NOMO-1 treated with DMSO at 0.1 percent for 48 hours (cell line): ENCODE data around the gene ABHD12.
"Not testable (repeated sequence)": the region's sequence is repeated elsewhere in the genome, so short reads cannot be mapped to it uniquely, and the experiment has no call there.

Experiments
- DNase-seq: peaks from one replicate; lab custom pipeline; 2025; ENCODE audit not compliant: unreplicated experiment; lab: John Stamatoyannopoulos, UW

ABHD12 gene

GRCh38 chr20:25324412-25324811 lies 66.2 kb downstream of the ABHD12 start:
- DNase-seq = peak; percentile 83

- no peak for DNase-seq
These were observed 67.0 kb downstream of the ABHD12 start for GRCh38 chr20:25323496-25324246.

- DNase-seq = peak; percentile 46
These were observed 68.6 kb downstream of the ABHD12 start for GRCh38 chr20:25321991-25322390.

GRCh38 chr20:25321262-25321831 lies 69.3 kb downstream of the ABHD12 start:
- DNase-seq = no peak

GRCh38 chr20:25320035-25320800 lies 70.4 kb downstream of the ABHD12 start:
- no peak for DNase-seq

GRCh38 chr20:25319241-25320034 lies 71.2 kb downstream of the ABHD12 start:
- DNase-seq = no peak

GRCh38 chr20:25318471-25319240 lies 72.0 kb downstream of the ABHD12 start:
- DNase-seq = peak; percentile 95

GRCh38 chr20:25317351-25318075 lies 73.1 kb downstream of the ABHD12 start:
- DNase-seq = no peak

- no peak for DNase-seq
These were observed 74.0 kb downstream of the ABHD12 start for GRCh38 chr20:25316506-25317190.

GRCh38 chr20:25315418-25316210 lies 75.0 kb downstream of the ABHD12 start:
- DNase-seq = peak; percentile 38

GRCh38 chr20:25314497-25315417 lies 75.9 kb downstream of the ABHD12 start:
- no peak for DNase-seq

- DNase-seq = no peak
These were observed 77.0 kb downstream of the ABHD12 start for GRCh38 chr20:25313593-25313992.

- not testable (repeated sequence) for DNase-seq
These were observed 77.9 kb downstream of the ABHD12 start for GRCh38 chr20:25312716-25313115.

GRCh38 chr20:25310921-25311728 lies 79.5 kb downstream of the ABHD12 start:
- no peak for DNase-seq

- DNase-seq = peak; percentile 83
These were observed 80.2 kb downstream of the ABHD12 start for GRCh38 chr20:25310268-25310920.
